ENCODE data around the gene PRR33.

Gene PRR33

GRCh38 chr11:1856306-1857005, 35.2 kb downstream of the PRR33 start:
- Histone ChIP-seq H3K9ac (no peak overlapping the region), H4K20me1 (ENCODE audit: insufficient read depth) (no peaks in the 10 kb centered on the region), H3K27ac (no peak overlapping the region), H3K79me2 (ENCODE audit: insufficient read depth, low read depth) (no peaks in the 10 kb centered on the region), H2AFZ (ENCODE audit: low read depth) (no peak overlapping the region), H3K36me3 (ENCODE audit: insufficient read depth) (no peaks in the 10 kb centered on the region), H3K27me3 (ENCODE audit: insufficient read depth, low read depth) (peaks cover 68% of the 10 kb centered on the region), H3K4me3 (IDR thresholded peaks at IDR 0.05; ENCODE audit: insufficient read depth, low read depth, low read length) (no peak overlapping the region), H3K4me2 (no peak overlapping the region), H3K4me1 (ENCODE audit: low read depth, poor library complexity, severe bottlenecking) (peaks cover 29% of the 10 kb centered on the region)
- no peak for TF ChIP-seq CTCF (conservative IDR thresholded peaks at IDR 0.05; ENCODE audit: low read depth, low read length)

- Histone ChIP-seq H3K27me3 (ENCODE audit: insufficient read depth, low read depth) (peaks cover 67% of the 10 kb centered on the region), H3K79me2 (ENCODE audit: insufficient read depth, low read depth) (no peaks in the 10 kb centered on the region), H3K9ac (no peak overlapping the region), H3K36me3 (ENCODE audit: insufficient read depth) (no peaks in the 10 kb centered on the region), H3K4me3 (IDR thresholded peaks at IDR 0.05; ENCODE audit: insufficient read depth, low read depth, low read length) (no peak overlapping the region), H3K4me1 (ENCODE audit: low read depth, poor library complexity, severe bottlenecking) (peaks cover 35% of the 10 kb centered on the region), H2AFZ (ENCODE audit: low read depth) (no peak overlapping the region), H3K27ac (no peak overlapping the region), H4K20me1 (ENCODE audit: insufficient read depth) (no peaks in the 10 kb centered on the region), H3K4me2 (no peak overlapping the region)
- TF ChIP-seq CTCF (conservative IDR thresholded peaks at IDR 0.05; ENCODE audit: low read depth, low read length), result no peak
Observed at GRCh38 chr11:1855886-1856265, 35.8 kb downstream of the PRR33 start.

GRCh38 chr11:1854949-1855885, 36.5 kb downstream of the PRR33 start:
- TF ChIP-seq CTCF (conservative IDR thresholded peaks at IDR 0.05; ENCODE audit: low read depth, low read length), result no peak
- Histone ChIP-seq H3K4me3 (IDR thresholded peaks at IDR 0.05; ENCODE audit: insufficient read depth, low read depth, low read length) (no peak overlapping the region), H2AFZ (ENCODE audit: low read depth) (no peak overlapping the region), H3K9ac (no peak overlapping the region), H4K20me1 (ENCODE audit: insufficient read depth) (no peaks in the 10 kb centered on the region), H3K27me3 (ENCODE audit: insufficient read depth, low read depth) (peaks cover 63% of the 10 kb centered on the region), H3K4me2 (peak overlapping the region; percentile 42; the same call in 1 of the 2 replicates), H3K27ac (no peak overlapping the region), H3K79me2 (ENCODE audit: insufficient read depth, low read depth) (no peaks in the 10 kb centered on the region), H3K36me3 (ENCODE audit: insufficient read depth) (no peaks in the 10 kb centered on the region), H3K4me1 (ENCODE audit: low read depth, poor library complexity, severe bottlenecking) (peaks cover 35% of the 10 kb centered on the region)

- H3K4me2 ChIP-seq, result peak overlapping the region; percentile 42; the same call in 1 of the 2 replicates
- no peak overlapping the region for H2AFZ ChIP-seq (ENCODE audit: low read depth)
- H4K20me1 ChIP-seq (ENCODE audit: insufficient read depth), result no peaks in the 10 kb centered on the region
- TF ChIP-seq CTCF (conservative IDR thresholded peaks at IDR 0.05; ENCODE audit: low read depth, low read length), result no peak
- H3K79me2 ChIP-seq (ENCODE audit: insufficient read depth, low read depth), result no peaks in the 10 kb centered on the region
- H3K27me3 ChIP-seq (ENCODE audit: insufficient read depth, low read depth), result peaks cover 62% of the 10 kb centered on the region
- H3K4me3 ChIP-seq (IDR thresholded peaks at IDR 0.05; ENCODE audit: insufficient read depth, low read depth, low read length), result no peak overlapping the region
- H3K9ac ChIP-seq, result no peak overlapping the region
- no peak overlapping the region for H3K27ac ChIP-seq
- H3K36me3 ChIP-seq (ENCODE audit: insufficient read depth), result no peaks in the 10 kb centered on the region
- peaks cover 35% of the 10 kb centered on the region for H3K4me1 ChIP-seq (ENCODE audit: low read depth, poor library complexity, severe bottlenecking)
Observed at GRCh38 chr11:1854132-1854948, 37.4 kb downstream of the PRR33 start.
